Measurements from ENCODE around the gene BAZ1A.

- no peak for TF ChIP-seq SIN3A (IDR thresholded peaks at IDR 0.05; ENCODE audit: borderline replicate concordance, insufficient read depth, low read length)
- no peak for TF ChIP-seq POLR2AphosphoS5 (IDR thresholded peaks at IDR 0.05; ENCODE audit: low read depth, low read length)
Measured at GRCh38 chr14:34770901-34771300, 104.3 kb downstream of the BAZ1A start.
